Measurements from ENCODE around the gene LMBR1. TPM values are rescaled to one million over a fixed set of nuclear protein-coding genes. Genes with fewer than 3 reads are reported as not detected.
"Not testable (repeated sequence)": the region's sequence is repeated elsewhere in the genome, so short reads cannot be mapped to it uniquely, and the experiment has no call there.

The LMBR1 gene
- total RNA-seq, 4 donors from 2014 or later: 25.2 to 68.3 (median 38.4) TPM

DNA sequence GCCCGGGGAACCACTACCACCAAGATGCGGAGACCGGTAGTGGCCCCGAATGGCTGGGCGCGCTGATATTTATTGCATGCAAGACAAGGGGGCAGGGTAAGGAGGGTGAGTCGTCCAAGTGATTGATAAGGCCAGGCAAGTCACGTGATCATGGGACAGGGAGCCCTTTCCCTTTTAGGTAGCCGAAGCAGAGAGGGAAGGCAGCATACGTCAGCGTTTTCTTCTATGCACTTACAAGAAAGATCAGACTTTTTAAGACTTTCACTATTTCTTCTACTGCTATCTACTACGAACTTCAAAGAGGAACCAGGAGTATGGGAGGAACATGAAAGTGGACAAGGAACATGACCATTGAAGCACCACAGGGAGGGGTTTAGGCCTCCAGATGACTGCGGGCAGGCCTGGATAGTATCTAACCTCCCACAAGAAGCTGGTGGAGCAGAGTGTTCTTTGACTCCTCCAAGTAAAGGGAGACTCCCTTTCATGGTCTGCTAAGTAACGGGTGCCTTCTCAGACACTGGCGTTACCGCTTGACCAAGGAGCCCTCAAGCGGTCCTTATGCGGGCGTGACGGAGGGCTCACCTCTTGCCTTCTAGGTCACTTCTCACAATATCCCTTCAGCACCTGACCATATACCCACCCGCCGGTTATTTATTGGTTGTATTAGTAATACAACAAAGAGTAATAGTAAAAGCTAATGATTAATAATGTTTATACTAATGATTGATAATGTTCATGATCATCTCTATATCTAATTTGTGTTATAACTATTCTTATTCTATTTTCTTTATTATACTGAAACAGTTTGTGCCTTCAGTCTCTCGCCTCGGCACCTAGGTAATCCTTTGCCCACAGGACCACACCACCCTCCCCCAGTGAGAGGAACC is 27.7 kb upstream of the LMBR1 start:
- DNase-seq; H3K9me3 ChIP-seq; H3K4me1 ChIP-seq; H3K27ac ChIP-seq; H3K36me3 ChIP-seq; H3K4me3 ChIP-seq; intact Hi-C loops (cut with DNase I): not testable (repeated sequence)
- peaks cover 0 to 13% (median 0%) of the 10 kb centered on the region in 4 donors for H3K27me3 ChIP-seq
- 83 to 90% methylated on average over 23 of the region's 24 CpGs for WGBS, 2 donors

- Histone ChIP-seq H3K36me3 (no peaks in the 10 kb centered on the region), H3K9me3 (no peaks in the 10 kb centered on the region), H3K4me3 (no peak overlapping the region), H3K27me3 (peaks cover 0 to 13% (median 0%) of the 10 kb centered on the region in 4 donors), H3K4me1 (no peaks in the 10 kb centered on the region), H3K27ac (no peak overlapping the region)
- 66 to 73% methylated on average over 4 to 5 of the region's 5 CpGs for WGBS, 2 donors
- no peak for TF ChIP-seq POLR2A (IDR thresholded peaks at IDR 0.05)
- TF ChIP-seq, protein P1, sequence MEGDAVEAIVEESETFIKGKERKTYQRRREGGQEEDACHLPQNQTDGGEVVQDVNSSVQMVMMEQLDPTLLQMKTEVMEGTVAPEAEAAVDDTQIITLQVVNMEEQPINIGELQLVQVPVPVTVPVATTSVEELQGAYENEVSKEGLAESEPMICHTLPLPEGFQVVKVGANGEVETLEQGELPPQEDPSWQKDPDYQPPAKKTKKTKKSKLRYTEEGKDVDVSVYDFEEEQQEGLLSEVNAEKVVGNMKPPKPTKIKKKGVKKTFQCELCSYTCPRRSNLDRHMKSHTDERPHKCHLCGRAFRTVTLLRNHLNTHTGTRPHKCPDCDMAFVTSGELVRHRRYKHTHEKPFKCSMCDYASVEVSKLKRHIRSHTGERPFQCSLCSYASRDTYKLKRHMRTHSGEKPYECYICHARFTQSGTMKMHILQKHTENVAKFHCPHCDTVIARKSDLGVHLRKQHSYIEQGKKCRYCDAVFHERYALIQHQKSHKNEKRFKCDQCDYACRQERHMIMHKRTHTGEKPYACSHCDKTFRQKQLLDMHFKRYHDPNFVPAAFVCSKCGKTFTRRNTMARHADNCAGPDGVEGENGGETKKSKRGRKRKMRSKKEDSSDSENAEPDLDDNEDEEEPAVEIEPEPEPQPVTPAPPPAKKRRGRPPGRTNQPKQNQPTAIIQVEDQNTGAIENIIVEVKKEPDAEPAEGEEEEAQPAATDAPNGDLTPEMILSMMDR (IDR thresholded peaks at IDR 0.05): no peak
- no peak for DNase-seq
- intact Hi-C loops (cut with DNase I): no loop called here
Measured at GRCh38 chr7:156920076-156920475, 27.1 kb upstream of the LMBR1 start.

DNA sequence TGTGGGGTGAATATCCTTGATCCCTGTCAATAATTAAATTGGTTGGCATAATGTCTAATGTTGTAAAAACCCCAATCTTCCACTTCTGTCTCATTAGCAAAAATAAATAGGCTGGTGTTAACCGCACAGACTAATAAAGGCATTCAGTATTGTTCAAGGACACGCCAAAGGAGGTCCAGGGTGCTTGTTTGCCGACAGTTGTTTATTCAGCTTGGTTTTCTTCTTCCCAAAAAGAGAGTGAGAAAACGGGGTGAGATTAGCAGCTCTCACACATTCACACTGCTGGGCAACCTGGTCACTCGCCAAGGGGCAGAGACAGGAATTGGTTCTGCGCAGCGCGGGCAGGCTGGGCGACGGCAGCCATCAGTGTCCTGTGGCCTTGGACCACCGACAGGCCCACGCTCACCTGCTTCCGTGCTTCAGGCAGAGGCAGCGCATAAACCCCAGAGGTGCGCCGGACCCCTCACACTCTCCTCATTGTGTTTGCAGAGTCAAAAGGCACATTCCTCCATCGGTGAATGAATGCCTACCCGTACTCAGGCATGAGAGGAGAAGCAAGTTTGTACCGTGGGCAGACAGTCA is 26.2 kb upstream of the LMBR1 start:
- H3K27ac ChIP-seq: no peak overlapping the region
- TF ChIP-seq, protein P1 (IDR thresholded peaks at IDR 0.05): no peak
- no peak for TF ChIP-seq POLR2A (IDR thresholded peaks at IDR 0.05)
- H3K27me3 ChIP-seq: peaks cover 0 to 13% (median 0%) of the 10 kb centered on the region in 4 donors
- no peaks in the 10 kb centered on the region for H3K9me3 ChIP-seq
- 54 to 76% methylated on average over 9 to 18 of the region's 19 CpGs for WGBS, 2 donors
- intact Hi-C loops (cut with DNase I): no loop called here
- no peaks in the 10 kb centered on the region for H3K36me3 ChIP-seq
- no peaks in the 10 kb centered on the region for H3K4me1 ChIP-seq
- H3K4me3 ChIP-seq: no peak overlapping the region
- no peak for DNase-seq

DNA sequence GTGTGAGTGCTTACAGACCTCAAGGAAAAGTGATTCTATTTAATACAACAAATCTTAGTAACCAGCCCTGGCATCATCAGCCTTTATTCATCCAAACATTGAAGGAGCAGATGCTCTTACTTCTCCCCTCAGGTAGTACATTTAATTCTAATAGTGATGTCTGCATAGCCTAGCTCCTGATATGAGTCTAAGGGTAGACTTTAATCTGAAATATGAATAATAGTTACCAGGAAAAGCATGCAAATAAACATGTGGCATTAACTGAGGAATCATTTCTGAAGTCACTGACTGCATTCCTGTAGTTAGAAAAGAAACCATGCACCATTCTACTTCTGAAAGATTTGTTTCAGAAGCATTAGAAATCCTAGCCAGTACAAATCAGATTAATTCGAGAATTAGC is 25.7 kb upstream of the LMBR1 start:
- WGBS, 2 donors: 35 to 48% methylated on average over 1 of the region's 1 CpG
- intact Hi-C loops (cut with DNase I): no loop called here
- peaks cover 0 to 13% (median 0%) of the 10 kb centered on the region in 4 donors for H3K27me3 ChIP-seq
- H3K9me3 ChIP-seq: no peaks in the 10 kb centered on the region
- no peaks in the 10 kb centered on the region for H3K4me1 ChIP-seq
- TF ChIP-seq, protein P1 (IDR thresholded peaks at IDR 0.05): no peak
- TF ChIP-seq POLR2A (IDR thresholded peaks at IDR 0.05): no peak
- H3K4me3 ChIP-seq: no peak overlapping the region
- no peaks in the 10 kb centered on the region for H3K36me3 ChIP-seq
- no peak overlapping the region for H3K27ac ChIP-seq
- no peak for DNase-seq

DNA sequence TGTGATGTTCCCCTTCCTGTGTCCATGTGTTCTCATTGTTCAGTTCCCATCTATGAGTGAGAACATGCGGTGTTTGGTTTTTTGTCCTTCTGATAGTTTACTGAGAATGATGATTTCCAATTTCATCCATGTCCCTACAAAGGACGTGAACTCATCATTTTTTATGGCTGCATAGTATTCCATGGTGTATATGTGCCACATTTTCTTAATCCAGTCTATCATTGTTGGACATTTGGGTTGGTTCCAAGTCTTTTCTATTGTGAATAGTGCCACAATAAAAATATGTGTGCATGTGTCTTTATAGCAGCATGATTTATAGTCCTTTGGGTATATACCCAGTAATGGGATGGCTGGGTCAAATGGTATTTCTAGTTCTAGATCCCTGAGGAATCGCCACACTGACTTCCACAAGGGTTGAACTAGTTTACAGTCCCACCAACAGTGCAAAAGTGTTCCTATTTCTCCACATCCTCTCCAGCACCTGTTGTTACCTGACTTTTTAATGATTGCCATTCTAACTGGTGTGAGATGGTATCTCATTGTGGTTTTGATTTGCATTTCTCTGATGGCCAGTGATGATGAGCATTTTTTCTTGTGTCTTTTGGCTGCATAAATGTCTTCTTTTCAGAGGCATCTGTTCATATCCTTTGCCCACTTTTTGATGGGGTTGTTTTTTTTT is 16.7 kb upstream of the LMBR1 start:
- H3K9me3 ChIP-seq; intact Hi-C loops (cut with DNase I); H3K4me3 ChIP-seq; DNase-seq; H3K27ac ChIP-seq; H3K36me3 ChIP-seq; H3K27me3 ChIP-seq: not testable (repeated sequence)
- WGBS, 2 donors: 74 to 97% methylated on average over 2 to 3 of the region's 3 CpGs
- peaks cover 0 to 12% (median 0%) of the 10 kb centered on the region in 3 donors for H3K4me1 ChIP-seq

- peaks cover 0 to 14% (median 0%) of the 10 kb centered on the region in 4 donors for H3K27me3 ChIP-seq
- no peaks in the 10 kb centered on the region for H3K9me3 ChIP-seq
- no peak overlapping the region for H3K4me3 ChIP-seq
- no peaks in the 10 kb centered on the region for H3K36me3 ChIP-seq
- peaks cover 0 to 28% (median 7%) of the 10 kb centered on the region in 3 donors for H3K4me1 ChIP-seq
- no peak for TF ChIP-seq POLR2A (IDR thresholded peaks at IDR 0.05)
- TF ChIP-seq, protein P1 (IDR thresholded peaks at IDR 0.05): no peak
- H3K27ac ChIP-seq: peak overlapping the region in 2 of 4 donors; percentile 8 to 54
- DNase-seq: no peak
- intact Hi-C loops (cut with DNase I): no loop called here
- 53 to 71% methylated on average over 4 of the region's 4 CpGs for WGBS, 2 donors
Measured at GRCh38 chr7:156907656-156908055, 14.7 kb upstream of the LMBR1 start.

Measured in esophagus squamous epithelium (tissue), 5 donors.